ENCODE data around the gene METTL25B. TPM values are rescaled to one million over a fixed set of nuclear protein-coding genes. Genes with fewer than 3 reads are reported as not detected.

The METTL25B gene
- total and polyA plus RNA-seq, 10 of the 15 experiments (the other 5 are each of a cell fraction or from before 2014, with no cell fraction given): 5.9 to 25.2 (median 13.5) TPM

- POLR2A ChIA-PET: interaction anchor here (1.4 to 3.1 kb wide), 2 partner anchors 36 to 91 kb away, joined by 4 to 21 read pairs; no protein-coding TSS in a partner anchor
- TF ChIP-seq KDM1A (IDR thresholded peaks at IDR 0.05; ENCODE audit: borderline replicate concordance) (no peak), NFIC (IDR thresholded peaks at IDR 0.05; ENCODE audit: low read depth, low read length) (no peak), MLLT1 (IDR thresholded peaks at IDR 0.05) (no peak), USF2 (IDR thresholded peaks at IDR 0.05; ENCODE audit: borderline replicate concordance, low read depth, low read length) (no peak), ZNF217 (IDR thresholded peaks at IDR 0.05) (no peak), STAT1 (conservative IDR thresholded peaks at IDR 0.05) (no peak), ZBTB11 (CRISPR knock-in tag; IDR thresholded peaks at IDR 0.05) (no peak), CHD4 (IDR thresholded peaks at IDR 0.05) (no peak), SMC3 (IDR thresholded peaks at IDR 0.05; ENCODE audit: borderline replicate concordance, low read length) (no peak), MYB (IDR thresholded peaks at IDR 0.05; ENCODE audit: borderline replicate concordance, low read depth, low read length) (no peak), BCL11A (IDR thresholded peaks at IDR 0.05; ENCODE audit: low read depth, low read length) (no peak)
- TF ChIP-seq, protein P1, sequence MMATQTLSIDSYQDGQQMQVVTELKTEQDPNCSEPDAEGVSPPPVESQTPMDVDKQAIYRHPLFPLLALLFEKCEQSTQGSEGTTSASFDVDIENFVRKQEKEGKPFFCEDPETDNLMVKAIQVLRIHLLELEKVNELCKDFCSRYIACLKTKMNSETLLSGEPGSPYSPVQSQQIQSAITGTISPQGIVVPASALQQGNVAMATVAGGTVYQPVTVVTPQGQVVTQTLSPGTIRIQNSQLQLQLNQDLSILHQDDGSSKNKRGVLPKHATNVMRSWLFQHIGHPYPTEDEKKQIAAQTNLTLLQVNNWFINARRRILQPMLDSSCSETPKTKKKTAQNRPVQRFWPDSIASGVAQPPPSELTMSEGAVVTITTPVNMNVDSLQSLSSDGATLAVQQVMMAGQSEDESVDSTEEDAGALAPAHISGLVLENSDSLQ (IDR thresholded peaks at IDR 0.05): no peak
- TF ChIP-seq, protein P2, sequence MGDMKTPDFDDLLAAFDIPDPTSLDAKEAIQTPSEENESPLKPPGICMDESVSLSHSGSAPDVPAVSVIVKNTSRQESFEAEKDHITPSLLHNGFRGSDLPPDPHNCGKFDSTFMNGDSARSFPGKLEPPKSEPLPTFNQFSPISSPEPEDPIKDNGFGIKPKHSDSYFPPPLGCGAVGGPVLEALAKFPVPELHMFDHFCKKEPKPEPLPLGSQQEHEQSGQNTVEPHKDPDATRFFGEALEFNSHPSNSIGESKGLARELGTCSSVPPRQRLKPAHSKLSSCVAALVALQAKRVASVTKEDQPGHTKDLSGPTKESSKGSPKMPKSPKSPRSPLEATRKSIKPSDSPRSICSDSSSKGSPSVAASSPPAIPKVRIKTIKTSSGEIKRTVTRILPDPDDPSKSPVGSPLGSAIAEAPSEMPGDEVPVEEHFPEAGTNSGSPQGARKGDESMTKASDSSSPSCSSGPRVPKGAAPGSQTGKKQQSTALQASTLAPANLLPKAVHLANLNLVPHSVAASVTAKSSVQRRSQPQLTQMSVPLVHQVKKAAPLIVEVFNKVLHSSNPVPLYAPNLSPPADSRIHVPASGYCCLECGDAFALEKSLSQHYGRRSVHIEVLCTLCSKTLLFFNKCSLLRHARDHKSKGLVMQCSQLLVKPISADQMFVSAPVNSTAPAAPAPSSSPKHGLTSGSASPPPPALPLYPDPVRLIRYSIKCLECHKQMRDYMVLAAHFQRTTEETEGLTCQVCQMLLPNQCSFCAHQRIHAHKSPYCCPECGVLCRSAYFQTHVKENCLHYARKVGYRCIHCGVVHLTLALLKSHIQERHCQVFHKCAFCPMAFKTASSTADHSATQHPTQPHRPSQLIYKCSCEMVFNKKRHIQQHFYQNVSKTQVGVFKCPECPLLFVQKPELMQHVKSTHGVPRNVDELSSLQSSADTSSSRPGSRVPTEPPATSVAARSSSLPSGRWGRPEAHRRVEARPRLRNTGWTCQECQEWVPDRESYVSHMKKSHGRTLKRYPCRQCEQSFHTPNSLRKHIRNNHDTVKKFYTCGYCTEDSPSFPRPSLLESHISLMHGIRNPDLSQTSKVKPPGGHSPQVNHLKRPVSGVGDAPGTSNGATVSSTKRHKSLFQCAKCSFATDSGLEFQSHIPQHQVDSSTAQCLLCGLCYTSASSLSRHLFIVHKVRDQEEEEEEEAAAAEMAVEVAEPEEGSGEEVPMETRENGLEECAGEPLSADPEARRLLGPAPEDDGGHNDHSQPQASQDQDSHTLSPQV (IDR thresholded peaks at IDR 0.05): no peak
These were observed 37.6 kb upstream of the METTL25B start for GRCh38 chr1:156690675-156691036.

More at GRCh38 chr1:156690675-156691036, 37.6 kb upstream of the METTL25B start:
- H3K9ac ChIP-seq (ENCODE audit: control insufficient read depth, insufficient read depth, low read length): no peak overlapping the region
- no peaks in the 10 kb centered on the region for H3K36me3 ChIP-seq (ENCODE audit: control insufficient read depth in 2 of 2, insufficient read depth in 2 of 2, low read length in 1 of 2)
- intact Hi-C loops (cut with micrococcal nuclease; ENCODE audit: unreplicated experiment): no loop called here
- peaks cover 18 to 33% of the 10 kb centered on the region in 2 experiments for H3K27me3 ChIP-seq (replicated peaks in 1 of 2; ENCODE audit: control insufficient read depth in 2 of 2, insufficient read depth in 2 of 2, low read length in 1 of 2)
- peaks cover 4% of the 10 kb centered on the region; the same call in 1 of the 2 replicates for H4K20me1 ChIP-seq (ENCODE audit: control insufficient read depth, insufficient read depth)
- DNase-seq (ENCODE audit: low read depth, low spot score) (no peak), FAIRE-seq (no peak), ATAC-seq (no peak)
- no TSS peak for BruUV-seq (replicated peaks)
- in situ Hi-C loops (cut with MboI): no loop called here
- no peak overlapping the region for H3K4me3 ChIP-seq
- ChIA-PET CTCF (interaction anchor here (0.7 to 11.1 kb wide), 28 partner anchors 8 to 383 kb away, joined by 3 to 433 read pairs (median 10); partner anchors contain the start of genes CRABP2, HDGF, INSRR and ISG20L2), SMC1A (ENCODE audit: uncharacterized antibody, unreplicated experiment) (interaction anchor here (0.7 to 4.0 kb wide), 12 partner anchors 9 to 200 kb away, joined by 3 to 168 read pairs (median 5); partner anchors contain the start of genes ISG20L2, METTL25B and NTRK1), RAD21 (ENCODE audit: unreplicated experiment) (interaction anchor here (0.6 to 10.2 kb wide), 10 partner anchors 10 to 199 kb away, joined by 4 to 173 read pairs (median 6); partner anchors contain the start of genes CRABP2, INSRR, ISG20L2 and METTL25B)
- no peak overlapping the region for H3K4me2 ChIP-seq (ENCODE audit: control insufficient read depth, insufficient read depth)
- no peak overlapping the region for H2AFZ ChIP-seq (ENCODE audit: control insufficient read depth, low read depth, low read length)
- no peaks in the 10 kb centered on the region for H3K79me2 ChIP-seq (ENCODE audit: control insufficient read depth, insufficient read depth, low read length)
- H3K9me3 ChIP-seq (replicated peaks; ENCODE audit: control insufficient read depth, insufficient read depth, low read length): no peaks in the 10 kb centered on the region
- no peaks in the 10 kb centered on the region for H3K4me1 ChIP-seq (ENCODE audit: control insufficient read depth, insufficient read depth, low read length)
- no peak overlapping the region for H3K27ac ChIP-seq (ENCODE audit: control insufficient read depth, insufficient read depth)
- 31% methylated on average over 8 of the region's 8 CpGs for WGBS (ENCODE audit: insufficient coverage, insufficient replicate concordance, low lambda C conversion rate, missing lambda C conversion rate)

All from GM12878 (cell line).